Right lobe of liver (tissue), 6 donors: ENCODE data around the gene PTGFRN. TPM values are rescaled to one million over a fixed set of nuclear protein-coding genes. Genes with fewer than 3 reads are reported as not detected.

Experiments used
- ATAC-seq, 4 donors: fragments of 200-7000 bp; cut with Tn5 transposase; one replicate each; pipeline ENCODE4 v1.9.1; 2020; ENCODE audit warnings: mild to moderate bottlenecking in 4 of 4, moderate library complexity in 4 of 4
- DNase-seq, 3 donors: peaks; one replicate each; pipeline ENCODE4 v3.0.0-alpha.2; 2020
- H3K27ac ChIP-seq, 3 donors: fragments of 200-600 bp; one replicate each; pipeline ENCODE4 v1.8.0; 2022
- H3K27me3 ChIP-seq, 2 donors: fragments of 200-600 bp; one replicate each; pipeline ENCODE4 v1.8.0; 2022
- H3K36me3 ChIP-seq, 4 donors: fragments of 200-600 bp; sonication (generic) in 1 of 4; one replicate each; pipeline versions ENCODE4 v1.5.1 to v1.8.0; 2017 to 2022; ENCODE audit warnings: control low read depth in 1 of 4
- H3K4me1 ChIP-seq, 4 donors: fragments of 200-600 bp; sonication (generic) in 1 of 4; one replicate each; pipeline versions ENCODE4 v1.5.1 to v1.8.0; 2017 to 2022; ENCODE audit warnings: control low read depth in 1 of 4
- H3K4me3 ChIP-seq, 3 donors: fragments of 200-600 bp; one replicate each; pipeline ENCODE4 v1.8.0; 2022
- H3K9me3 ChIP-seq, 4 donors: fragments of 200-600 bp; sonication (generic) in 1 of 4; one replicate each; pipeline versions ENCODE4 v1.5.1 to v1.8.0; 2017 to 2022; ENCODE audit warnings: control low read depth in 1 of 4
- POLR2A ChIP-seq: fragments of 450-650 bp; IDR thresholded peaks from one replicate; pipeline ENCODE4 v1.6.1; 2017; ENCODE audit warnings: antibody characterized with exemption, mild to moderate bottlenecking
- WGBS: methylation state at CpG from one replicate; pipeline ENCODE4 v1.1.6; 2018; ENCODE audit warnings: low coverage, low lambda C conversion rate; ENCODE audit not compliant: insufficient coverage; ENCODE audit errors: missing lambda C conversion rate; 5-methylcytosine and 5-hydroxymethylcytosine counted together
- intact Hi-C, 2 donors: fragments of 100-400 bp; cut with DNase I; formaldehyde crosslinking; loops; one replicate each; pipeline versions ENCODE4 v1.11.2 to v1.14.1; 2022
- total RNA-seq, 6 experiments: library from RNA; depleted of rRNA in 2 of 6; stranded (reverse); fragments of >200 nt in 2 of 6; fragmentation: NEBNext Ultra II Directional in 3 of 6; extraction: Animal tissue kit (Norgen Biotek cat#: 25700) in 3 of 6; gene quantifications; one replicate each; pipeline versions ENCODE4 v1.1.0 to v1.2.4, GENCODE V29; 2016 to 2023
- TF ChIP-seq, protein P1 (sequence below), 4 donors: fragments of 200-600 bp in 3 of 4; fragments of 450-650 bp in 1 of 4; IDR thresholded peaks; one replicate each; pipeline versions ENCODE4 v1.5.1 to v1.8.0; 2016 to 2022; ENCODE audit warnings: antibody characterized with exemption in 4 of 4, mild to moderate bottlenecking in 2 of 4
- donor health status: DM: no; HTN: yes; CAD: no.
- donor health status: DM: no; HTN: no; CAD: no.
- donor health status: DM: no; HTN: no; CAD: no.
- donor health status: DM: no; HTN: yes; CAD: no.
- donor health status: DM: no; HTN: yes; CAD: no.

PTGFRN gene
- total RNA-seq, 6 experiments from 2014 or later: 12.6 to 28.1 (median 17.5) TPM

DNA sequence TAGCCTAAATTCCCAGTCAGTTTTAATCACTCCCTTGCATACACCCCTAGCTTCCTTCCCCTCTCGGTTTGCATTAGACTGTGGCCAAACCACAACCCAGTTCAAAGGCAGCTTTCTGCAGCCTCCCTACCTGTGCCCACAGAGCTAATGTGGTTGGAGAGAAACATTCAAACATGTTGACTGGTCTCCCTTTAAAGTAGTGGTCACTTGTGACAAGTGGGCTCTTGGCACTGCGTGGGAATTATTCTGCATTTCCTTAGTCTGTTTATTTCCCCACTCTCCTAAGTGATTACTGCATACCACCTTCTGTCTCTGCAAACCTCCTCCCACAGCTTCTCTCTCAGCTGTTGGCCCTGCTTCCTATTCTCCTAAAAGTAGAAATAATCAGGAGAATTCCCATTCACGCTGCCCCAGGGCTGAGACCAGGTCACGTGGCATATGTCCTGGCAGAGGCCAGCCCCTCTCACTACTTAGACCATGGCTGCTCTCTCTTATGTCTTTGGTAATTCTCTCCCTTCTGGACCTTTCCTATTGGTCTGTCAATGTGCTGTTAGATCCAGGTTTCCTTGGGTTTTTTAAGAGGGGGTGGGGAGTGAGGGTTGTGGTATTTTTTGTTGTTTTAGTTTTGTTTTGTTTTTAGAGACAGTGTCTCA, 53.4 kb downstream of the PTGFRN start:
- no peak overlapping the region for H3K4me3 ChIP-seq
- intact Hi-C loops: no loop called here
- WGBS: 53% methylated on average over 4 of the region's 4 CpGs
- H3K27me3 ChIP-seq: no peaks in the 10 kb centered on the region
- no peak for TF ChIP-seq POLR2A
- TF ChIP-seq, protein P1, sequence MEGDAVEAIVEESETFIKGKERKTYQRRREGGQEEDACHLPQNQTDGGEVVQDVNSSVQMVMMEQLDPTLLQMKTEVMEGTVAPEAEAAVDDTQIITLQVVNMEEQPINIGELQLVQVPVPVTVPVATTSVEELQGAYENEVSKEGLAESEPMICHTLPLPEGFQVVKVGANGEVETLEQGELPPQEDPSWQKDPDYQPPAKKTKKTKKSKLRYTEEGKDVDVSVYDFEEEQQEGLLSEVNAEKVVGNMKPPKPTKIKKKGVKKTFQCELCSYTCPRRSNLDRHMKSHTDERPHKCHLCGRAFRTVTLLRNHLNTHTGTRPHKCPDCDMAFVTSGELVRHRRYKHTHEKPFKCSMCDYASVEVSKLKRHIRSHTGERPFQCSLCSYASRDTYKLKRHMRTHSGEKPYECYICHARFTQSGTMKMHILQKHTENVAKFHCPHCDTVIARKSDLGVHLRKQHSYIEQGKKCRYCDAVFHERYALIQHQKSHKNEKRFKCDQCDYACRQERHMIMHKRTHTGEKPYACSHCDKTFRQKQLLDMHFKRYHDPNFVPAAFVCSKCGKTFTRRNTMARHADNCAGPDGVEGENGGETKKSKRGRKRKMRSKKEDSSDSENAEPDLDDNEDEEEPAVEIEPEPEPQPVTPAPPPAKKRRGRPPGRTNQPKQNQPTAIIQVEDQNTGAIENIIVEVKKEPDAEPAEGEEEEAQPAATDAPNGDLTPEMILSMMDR (IDR thresholded peaks at IDR 0.05): no peak
- no peak for DNase-seq
- no peak for ATAC-seq
- H3K9me3 ChIP-seq: no peaks in the 10 kb centered on the region
- no peaks in the 10 kb centered on the region for H3K4me1 ChIP-seq
- peaks cover 0 to 5% (median 0%) of the 10 kb centered on the region in 4 donors for H3K36me3 ChIP-seq
- H3K27ac ChIP-seq: no peak overlapping the region

DNA sequence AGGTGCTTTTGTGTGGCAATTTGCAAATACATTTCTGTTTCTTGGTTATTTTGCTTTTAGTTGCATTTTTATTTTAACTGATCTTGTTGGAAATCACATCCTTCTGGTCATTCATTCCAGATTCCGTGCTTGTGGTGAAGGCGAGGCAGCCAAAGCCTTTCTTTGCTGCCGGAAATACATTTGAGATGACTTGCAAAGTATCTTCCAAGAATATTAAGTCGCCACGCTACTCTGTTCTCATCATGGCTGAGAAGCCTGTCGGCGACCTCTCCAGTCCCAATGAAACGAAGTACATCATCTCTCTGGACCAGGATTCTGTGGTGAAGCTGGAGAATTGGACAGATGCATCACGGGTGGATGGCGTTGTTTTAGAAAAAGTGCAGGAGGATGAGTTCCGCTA, 57.1 kb downstream of the PTGFRN start:
- Histone ChIP-seq H3K4me3 (no peak overlapping the region), H3K4me1 (no peaks in the 10 kb centered on the region), H3K27me3 (no peaks in the 10 kb centered on the region), H3K9me3 (no peaks in the 10 kb centered on the region), H3K36me3 (peaks cover 0 to 5% (median 0%) of the 10 kb centered on the region in 4 donors), H3K27ac (no peak overlapping the region)
- WGBS: 94% methylated on average over 8 of the region's 11 CpGs
- DNase-seq (no peak), ATAC-seq (no peak)
- TF ChIP-seq POLR2A: no peak
- TF ChIP-seq, protein P1 (IDR thresholded peaks at IDR 0.05): no peak
- intact Hi-C loops: no loop called here

DNA sequence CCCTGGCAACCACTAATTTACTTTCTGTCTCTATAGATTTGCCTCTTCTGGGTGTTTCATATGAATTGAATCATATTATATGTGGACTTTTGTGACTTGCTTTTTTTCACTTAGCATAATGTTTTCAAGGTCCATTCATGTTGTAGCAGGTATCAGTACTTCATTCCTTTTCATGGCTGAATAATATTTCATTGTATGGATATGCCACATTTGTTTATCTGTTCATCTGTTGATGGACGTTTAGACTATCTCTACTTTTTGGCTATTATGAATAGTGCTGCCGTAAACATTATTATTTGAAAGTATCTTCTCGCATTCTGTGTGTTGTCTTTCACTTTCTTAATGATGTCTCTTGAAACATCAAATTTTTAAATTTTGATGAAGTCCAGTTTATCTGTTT, 59.0 kb downstream of the PTGFRN start:
- TF ChIP-seq, protein P1 (IDR thresholded peaks at IDR 0.05): no peak
- no peak for TF ChIP-seq POLR2A
- no peaks in the 10 kb centered on the region for H3K27me3 ChIP-seq
- H3K36me3 ChIP-seq: peaks cover 0 to 5% (median 0%) of the 10 kb centered on the region in 4 donors
- H3K4me3 ChIP-seq: no peak overlapping the region
- H3K9me3 ChIP-seq: no peaks in the 10 kb centered on the region
- no peak for ATAC-seq
- 90% methylated on average over 3 of the region's 3 CpGs for WGBS
- no peak overlapping the region for H3K27ac ChIP-seq
- no peaks in the 10 kb centered on the region for H3K4me1 ChIP-seq
- no peak for DNase-seq
- intact Hi-C loops: no loop called here

DNA sequence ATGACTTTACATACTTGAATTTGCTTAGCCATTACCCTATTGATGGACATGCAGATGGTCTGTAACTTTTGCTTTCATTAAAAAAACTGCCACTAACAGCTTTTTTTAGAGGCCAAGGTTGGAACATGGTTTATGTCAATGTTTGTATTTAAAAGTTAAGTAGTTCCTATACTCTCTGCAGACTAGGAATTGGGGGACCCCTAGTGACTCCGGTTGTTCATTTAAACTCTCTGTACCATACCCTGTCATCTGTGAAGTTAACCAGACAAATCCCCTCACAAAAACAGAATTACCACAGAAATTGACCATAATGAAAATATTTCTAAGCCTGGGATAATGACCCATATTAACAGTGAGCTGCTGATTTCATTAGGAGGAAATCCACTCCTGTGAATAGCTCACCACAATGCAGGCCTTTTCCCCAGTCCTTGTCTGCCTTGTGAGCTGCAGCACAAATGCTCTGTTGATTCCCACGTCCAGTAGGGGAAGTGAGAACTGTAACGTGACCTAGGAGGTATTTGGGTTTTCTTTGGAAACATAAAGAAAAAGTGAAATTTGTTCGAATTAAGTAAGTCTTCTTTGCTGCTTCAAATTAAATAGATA, 61.6 kb downstream of the PTGFRN start:
- TF ChIP-seq POLR2A: no peak
- TF ChIP-seq, protein P1 (IDR thresholded peaks at IDR 0.05): no peak
- Histone ChIP-seq H3K9me3 (no peaks in the 10 kb centered on the region), H3K27me3 (no peaks in the 10 kb centered on the region), H3K4me1 (no peaks in the 10 kb centered on the region), H3K36me3 (peaks cover 0 to 5% (median 0%) of the 10 kb centered on the region in 4 donors), H3K27ac (no peak overlapping the region), H3K4me3 (no peak overlapping the region)
- whole genome bisulfite sequencing: 86% methylated on average over 4 of the region's 4 CpGs
- ATAC-seq: peak in 2 of 4 donors; percentile 19 to 37
- DNase-seq: no peak
- intact Hi-C loops: no loop called here
